K562 (cell line): ENCODE measurements around the gene SMNDC1. TPM values are rescaled to one million over a fixed set of nuclear protein-coding genes. Genes with fewer than 3 reads are reported as not detected.
"Not testable (repeated sequence)": the region's sequence is repeated elsewhere in the genome, so short reads cannot be mapped to it uniquely, and the experiment has no call there.

Source experiments
- ATAC-seq: fragments of 200-7000 bp; cut with Tn5 transposase; 3 replicates; pipeline ENCODE4 v1.9.1; 2020; ENCODE audit warnings: moderate library complexity
- BruUV-seq: library from RNA; stranded (reverse); fragments of 400-500 nt; replicated peaks from 2 replicates; lab custom pipeline; 2021; lab: Mats Ljungman, UMichigan
- CTCF ChIA-PET: fragments of 300-600 bp; formaldehyde crosslinking; extraction: SDS; loops from one replicate; lab custom pipeline; 2021; ENCODE audit warnings: low intra/inter-chr PET ratio; lab: Yijun Ruan, JAX
- POLR2A ChIA-PET: fragments of 300-600, 350-650 bp; sonication (Branson Sonifier 250); formaldehyde crosslinking; extraction: SDS; loops from one replicate; lab custom pipeline; 2021; ENCODE audit warnings: antibody characterized with exemption, inconsistent platforms; lab: Yijun Ruan, JAX
- DNase-seq, 4 experiments: peaks; one replicate each; pipeline versions ENCODE4 v3.0.0 to v3.0.0-alpha.2; 2011 to 2018; ENCODE audit warnings: low spot score in 3 of 4, mixed read lengths in 3 of 4; ENCODE audit errors: extremely low read depth in 1 of 4
- FAIRE-seq: peaks from 2 replicates; lab custom pipeline; 2011; peaks lifted over from hg19 to GRCh38; lab: Jason Lieb, UNC
- H2AFZ ChIP-seq: 2 replicates; pipeline ENCODE4 v1.6.0; 2011; ENCODE audit warnings: low read depth, low read length, control low read depth, inconsistent platforms
- H3K27ac ChIP-seq: fragments of 200-600 bp; 3 replicates; pipeline ENCODE4 v1.8.0; 2011; ENCODE audit warnings: low read depth, mild to moderate bottlenecking, control low read depth, inconsistent platforms, low read length, moderate library complexity, mixed read lengths; ENCODE audit errors: extremely low read depth
- H3K27me3 ChIP-seq, 2 experiments: fragments of 300-600 bp in 1 of 2; 2 replicates in 1 of 2; 3 replicates in 1 of 2; pipeline versions ENCODE4 v1.6.0 to v1.8.0; 2011; ENCODE audit warnings: inconsistent platforms in 2 of 2, low read length in 2 of 2, mild to moderate bottlenecking in 1 of 2, mixed read lengths in 1 of 2, moderate library complexity in 1 of 2; ENCODE audit not compliant: control insufficient read depth in 2 of 2, insufficient read depth in 2 of 2
- H3K36me3 ChIP-seq: fragments of 300-600 bp; 3 replicates; pipeline ENCODE4 v1.8.0; 2011; ENCODE audit warnings: mild to moderate bottlenecking, low read length, inconsistent platforms; ENCODE audit not compliant: control insufficient read depth, insufficient read depth
- H3K4me1 ChIP-seq, 2 experiments: fragments of 200-600 bp in 1 of 2; replicated peaks in 1 of 2; 2 replicates in 1 of 2; 3 replicates in 1 of 2; pipeline versions ENCODE4 v1.5.1 to v1.8.0; 2011; ENCODE audit warnings: inconsistent platforms in 2 of 2, low read length in 2 of 2, mild to moderate bottlenecking in 1 of 2, mixed read lengths in 1 of 2, moderate library complexity in 1 of 2; ENCODE audit not compliant: control insufficient read depth in 2 of 2, insufficient read depth in 2 of 2
- H3K4me2 ChIP-seq: 2 replicates; pipeline ENCODE4 v1.6.1; 2011; ENCODE audit warnings: low read length, control low read depth, inconsistent platforms, mixed read lengths; ENCODE audit not compliant: insufficient read depth
- H3K4me3 ChIP-seq: fragments of 200-600 bp; sonication (generic), shearing (Covaris generic); 2 replicates; pipeline ENCODE4 v1.5.1; 2016; ENCODE audit warnings: control low read depth, inconsistent platforms
- H3K79me2 ChIP-seq: fragments of 200-600 bp; 3 replicates; pipeline ENCODE4 v1.8.0; 2011; ENCODE audit warnings: low read length, inconsistent platforms; ENCODE audit not compliant: control insufficient read depth, insufficient read depth
- H3K9ac ChIP-seq, 2 experiments: 2 replicates each; pipeline versions ENCODE4 v1.6.0 to v1.6.1; 2011; ENCODE audit warnings: low read depth in 2 of 2, low read length in 2 of 2, control low read depth in 1 of 2, inconsistent platforms in 1 of 2, mild to moderate bottlenecking in 1 of 2, mixed read lengths in 1 of 2; ENCODE audit not compliant: insufficient read depth in 1 of 2
- H3K9me1 ChIP-seq: one replicate; pipeline ENCODE4 v1.6.0; 2011; ENCODE audit warnings: inconsistent platforms, mild to moderate bottlenecking, low read length, moderate library complexity; ENCODE audit not compliant: control insufficient read depth, insufficient read depth
- H3K9me3 ChIP-seq: replicated peaks from 2 replicates; pipeline ENCODE4 v1.5.1; 2011; ENCODE audit warnings: low read depth, low read length, inconsistent platforms; ENCODE audit not compliant: control insufficient read depth, insufficient read depth
- H4K20me1 ChIP-seq: replicated peaks from 2 replicates; pipeline ENCODE4 v1.6.1; 2011; ENCODE audit warnings: low read length, inconsistent platforms, mixed read lengths; ENCODE audit not compliant: control insufficient read depth, insufficient read depth
- MAZ ChIP-seq, 2 experiments: fragments of 450-650 bp in 1 of 2; sonication (generic) in 1 of 2; formaldehyde crosslinking; IDR thresholded peaks in 1 of 2; conservative IDR thresholded peaks in 1 of 2; 2 replicates each; pipeline versions ENCODE4 v1.4.0 to v1.5.0; 2020; ENCODE audit warnings: mild to moderate bottlenecking in 1 of 2, missing genetic modification reagents in 1 of 2
- NR2F6 ChIP-seq: fragments of 450-650 bp; formaldehyde crosslinking; IDR thresholded peaks from 2 replicates; pipeline ENCODE4 v1.4.0; 2020; ENCODE audit warnings: mild to moderate bottlenecking
- RBM14 ChIP-seq: fragments of 200-400 bp; formaldehyde crosslinking; IDR thresholded peaks from 2 replicates; pipeline ENCODE4 v1.6.1; 2018; ENCODE audit warnings: low read depth, mild to moderate bottlenecking, low read length, moderate library complexity, borderline replicate concordance; ENCODE audit not compliant: insufficient read depth
- RBM25 ChIP-seq: fragments of 200-400 bp; formaldehyde crosslinking; IDR thresholded peaks from 2 replicates; pipeline ENCODE4 v1.6.1; 2018; ENCODE audit warnings: low read length, low read depth, moderate library complexity; ENCODE audit not compliant: severe bottlenecking
- STAT6 ChIP-seq: sonication (generic); formaldehyde crosslinking; IDR thresholded peaks from 2 replicates; pipeline ENCODE4 v1.8.1; 2023; ENCODE audit warnings: mild to moderate bottlenecking, missing genetic modification reagents
- WGBS: fragments of 100-300 bp; shearing (Covaris generic); methylation state at CpG from one replicate; pipeline ENCODE4 v1.1.6; 2016; ENCODE audit warnings: low coverage, mixed read lengths; ENCODE audit not compliant: insufficient coverage; ENCODE audit errors: missing lambda C conversion rate; 5-methylcytosine and 5-hydroxymethylcytosine counted together
- in situ Hi-C: fragments of 300-500 bp; cut with MboI; formaldehyde crosslinking; loops from 4 replicates; pipeline ENCODE4 v1.15.0; 2018; ENCODE audit warnings: inconsistent platforms, mixed read lengths
- intact Hi-C: fragments of 100-400 bp; cut with micrococcal nuclease; formaldehyde crosslinking; loops from 2 replicates; pipeline ENCODE4 v1.14.2; 2022
- polyA plus RNA-seq, 8 experiments: library from polyadenylated mRNA; depleted of rRNA in 4 of 8; stranded (reverse) in 5 of 8; unstranded in 3 of 8; fragments of >200 nt; fragmentation: Nextera tagmentation in 2 of 8; fragmentation: Illumina TruSeq in 1 of 8; extraction: Ambion mirVana in 2 of 8; extraction: Trizol in 1 of 8; gene quantifications; 2 replicates each; pipeline versions ENCODE4 v1.2.1 to v1.2.3, GENCODE V29; 2011 to 2014; ENCODE audit warnings: inconsistent platforms in 1 of 8, missing spikeins in 1 of 8
- total RNA-seq, 7 experiments: library from RNA; depleted of rRNA in 6 of 7; stranded (reverse); fragments of >200 nt in 6 of 7; fragmentation: Illumina TruSeq in 2 of 7; extraction: Trizol in 2 of 7; gene quantifications; 2 replicates each; pipeline versions ENCODE4 v1.2.1 to v1.2.3, GENCODE V29; 2011 to 2021; ENCODE audit warnings: low replicate concordance in 1 of 7

SMNDC1 gene
- total and polyA plus RNA-seq, 9 of the 15 experiments (the other 6 are each of a cell fraction or from before 2014, with no cell fraction given): 6.8 to 35.8 (median 12.3) TPM

- POLR2A ChIA-PET: interaction anchor here (0.8 kb wide), 1 partner anchor 10 kb away, joined by 3 read pairs; no protein-coding TSS in a partner anchor
- no peak for FAIRE-seq
These were observed 29.4 kb upstream of the SMNDC1 start for GRCh38 chr10:110334061-110334656.

DNA sequence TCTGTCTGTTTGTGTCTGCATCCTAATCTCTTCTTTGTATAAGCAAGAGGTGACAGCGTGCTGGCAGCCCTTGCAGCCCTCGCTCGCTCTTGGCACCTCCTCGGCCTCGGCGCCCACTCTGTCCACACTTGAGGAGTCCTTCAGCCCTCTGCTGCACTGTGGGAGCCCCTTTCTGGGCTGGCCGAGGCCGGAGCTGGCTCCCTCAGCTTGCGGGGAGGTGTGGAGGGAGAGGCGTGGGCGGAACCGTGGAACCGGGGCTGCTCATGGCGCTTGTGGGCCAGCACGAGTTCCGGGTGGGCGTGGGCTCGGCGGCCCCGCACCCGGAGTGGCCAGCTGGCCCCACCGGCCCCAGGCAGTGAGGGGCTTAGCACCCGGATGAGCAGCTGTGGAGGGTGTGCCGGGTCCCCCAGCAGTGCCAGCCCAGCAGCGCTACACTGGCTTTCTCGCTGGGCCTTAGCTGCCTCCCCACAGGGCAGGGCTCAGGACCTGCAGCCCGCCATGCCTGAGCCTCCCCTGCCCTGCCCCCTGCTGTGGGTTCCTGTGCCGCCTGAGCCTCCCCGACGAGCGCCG is 26.6 kb upstream of the SMNDC1 start:
- H3K36me3 ChIP-seq, ATAC-seq, BruUV-seq, intact Hi-C loops, H3K9me1 ChIP-seq, FAIRE-seq, H3K4me3 ChIP-seq, H3K9ac ChIP-seq, H3K27ac ChIP-seq, H4K20me1 ChIP-seq, in situ Hi-C loops, H3K4me2 ChIP-seq, H3K4me1 ChIP-seq, H3K79me2 ChIP-seq, CTCF ChIA-PET, H2AFZ ChIP-seq, H3K9me3 ChIP-seq, DNase-seq, H3K27me3 ChIP-seq: not testable (repeated sequence)
- WGBS: 44% methylated on average over 15 of the region's 32 CpGs
- POLR2A ChIA-PET: interaction anchor here (1.6 kb wide), 1 partner anchor 21 kb away, joined by 6 read pairs; no protein-coding TSS in a partner anchor

More at GRCh38 chr10:110334061-110334656, 29.4 kb upstream of the SMNDC1 start:
- ATAC-seq: no peak
- Histone ChIP-seq H3K36me3 (no peaks in the 10 kb centered on the region), H3K9ac (no peak overlapping the region), H3K9me3 (no peaks in the 10 kb centered on the region; the same call in 1 of the 2 replicates), H3K27ac (no peak overlapping the region), H3K4me3 (no peak overlapping the region), H3K4me2 (no peak overlapping the region), H3K27me3 (peaks cover 0 to 13% of the 10 kb centered on the region in 2 experiments; a peak in 3 of 5 replicates), H3K4me1 (no peaks in the 10 kb centered on the region; a peak in 1 of 5 replicates), H4K20me1 (no peaks in the 10 kb centered on the region), H3K79me2 (no peaks in the 10 kb centered on the region), H3K9me1 (no peaks in the 10 kb centered on the region), H2AFZ (no peak overlapping the region)
- WGBS: 2% methylated on average over 4 of the region's 5 CpGs
- DNase-seq: no peak
- intact Hi-C loops: no loop called here
- BruUV-seq: no TSS peak
- CTCF ChIA-PET: no interaction called here
- in situ Hi-C loops: no loop called here
- no peak for TF ChIP-seq MAZ (CRISPR knock-in tag; conservative IDR thresholded peaks at IDR 0.05 in 1 of 2, IDR thresholded peaks at IDR 0.05 in 1 of 2)
- TF ChIP-seq NR2F6 (CRISPR knock-in tag): no peak
- no peak for TF ChIP-seq STAT6 (CRISPR knock-in tag)
- TF ChIP-seq RBM14: no peak
- TF ChIP-seq RBM25: peak; percentile 58
